SK-N-SH treated with all-trans-retinoic acid at 6 μM for 48 hours (cell line): Measurements from ENCODE around the gene GRIA4.

Experiments
- ATAC-seq: fragments of 200-7000 bp; cut with Tn5 transposase; 3 replicates; pipeline ENCODE4 v1.9.1; 2020; ENCODE audit warnings: mild to moderate bottlenecking, moderate library complexity
- ARNTL ChIP-seq: fragments of 450-650 bp; formaldehyde crosslinking; IDR thresholded peaks from 2 replicates; pipeline ENCODE4 v1.5.0; 2020; ENCODE audit warnings: low read depth, mild to moderate bottlenecking, moderate library complexity, borderline replicate concordance
- BACH2 ChIP-seq: fragments of 250-450 bp; sonication (Bioruptor Pico); IDR thresholded peaks from 2 replicates; pipeline ENCODE4 v1.9.0; 2021; ENCODE audit warnings: mild to moderate bottlenecking, borderline replicate concordance
- CSDC2 ChIP-seq: fragments of 250-450 bp; sonication (Bioruptor Pico); IDR thresholded peaks from 2 replicates; pipeline ENCODE4 v1.5.0; 2020; ENCODE audit warnings: mild to moderate bottlenecking, moderate library complexity
- ESRRG ChIP-seq: fragments of 250-450 bp; sonication (Bioruptor Pico); IDR thresholded peaks from 2 replicates; pipeline ENCODE4 v1.6.1; 2021; ENCODE audit warnings: mild to moderate bottlenecking
- GLIS3 ChIP-seq: fragments of 250-450 bp; sonication (Bioruptor Pico); IDR thresholded peaks from 2 replicates; pipeline ENCODE4 v1.5.0; 2020; ENCODE audit warnings: mild to moderate bottlenecking, moderate library complexity
- ISL1 ChIP-seq: fragments of 250-450 bp; sonication (Bioruptor Pico); IDR thresholded peaks from 2 replicates; pipeline ENCODE4 v2.1.2; 2022; ENCODE audit warnings: mild to moderate bottlenecking, moderate library complexity
- OSR1 ChIP-seq: fragments of 250-450 bp; sonication (Bioruptor Pico); IDR thresholded peaks from 2 replicates; pipeline ENCODE4 v1.8.0; 2022; ENCODE audit warnings: moderate library complexity, mild to moderate bottlenecking, inconsistent platforms
- PPARA ChIP-seq: fragments of 250-450 bp; sonication (Bioruptor Pico); IDR thresholded peaks from 2 replicates; pipeline ENCODE4 v1.5.0; 2020; ENCODE audit warnings: mild to moderate bottlenecking, borderline replicate concordance
- RARB ChIP-seq: fragments of 250-450 bp; sonication (Bioruptor Pico); IDR thresholded peaks from 2 replicates; pipeline ENCODE4 v1.8.0; 2021; ENCODE audit warnings: mild to moderate bottlenecking, moderate library complexity
- SNAI2 ChIP-seq: fragments of 250-450 bp; sonication (Bioruptor Pico); IDR thresholded peaks from 2 replicates; pipeline ENCODE4 v1.5.0; 2020; ENCODE audit warnings: mild to moderate bottlenecking, moderate library complexity
- TCF4 ChIP-seq: fragments of 250-450 bp; sonication (Bioruptor Pico); IDR thresholded peaks from 2 replicates; pipeline ENCODE4 v1.8.0; 2021; ENCODE audit warnings: mild to moderate bottlenecking, moderate library complexity, borderline replicate concordance
- TOX ChIP-seq: fragments of 250-450 bp; sonication (Bioruptor Pico); IDR thresholded peaks from 2 replicates; pipeline ENCODE4 v1.8.0; 2021; ENCODE audit warnings: mild to moderate bottlenecking, moderate library complexity, borderline replicate concordance
- ZC3H10 ChIP-seq: fragments of 250-450 bp; sonication (Bioruptor Pico); IDR thresholded peaks from 2 replicates; pipeline ENCODE4 v1.5.1; 2021; ENCODE audit warnings: mild to moderate bottlenecking, moderate library complexity
- ZFP3 ChIP-seq: fragments of 250-450 bp; sonication (Bioruptor Pico); IDR thresholded peaks from 2 replicates; pipeline ENCODE4 v1.5.0; 2020; ENCODE audit warnings: mild to moderate bottlenecking, moderate library complexity
- ZFP30 ChIP-seq: fragments of 450-650 bp; formaldehyde crosslinking; IDR thresholded peaks from 2 replicates; pipeline ENCODE4 v1.5.0; 2022; ENCODE audit warnings: mild to moderate bottlenecking, moderate library complexity
- ZNF565 ChIP-seq: fragments of 450-650 bp; formaldehyde crosslinking; conservative IDR thresholded peaks from 2 replicates; pipeline ENCODE4 v1.5.0; 2020; ENCODE audit warnings: low read depth, mild to moderate bottlenecking, moderate library complexity
- ZNF70 ChIP-seq: fragments of 450-650 bp; formaldehyde crosslinking; IDR thresholded peaks from 2 replicates; pipeline ENCODE4 v1.5.0; 2020; ENCODE audit warnings: mild to moderate bottlenecking, moderate library complexity
- ZNF8 ChIP-seq: fragments of 450-650 bp; formaldehyde crosslinking; IDR thresholded peaks from 2 replicates; pipeline ENCODE4 v1.5.0; 2020; ENCODE audit warnings: mild to moderate bottlenecking, moderate library complexity
- TF ChIP-seq, protein P1 (sequence below): fragments of 250-450 bp; sonication (Bioruptor Pico); IDR thresholded peaks from 2 replicates; pipeline ENCODE4 v1.8.0; 2021; ENCODE audit warnings: low read depth, mild to moderate bottlenecking, moderate library complexity, borderline replicate concordance
- TF ChIP-seq, protein P2 (sequence below): fragments of 250-450 bp; sonication (Bioruptor Pico); IDR thresholded peaks from 2 replicates; pipeline ENCODE4 v1.5.1; 2021; ENCODE audit warnings: mild to moderate bottlenecking, moderate library complexity
- TF ChIP-seq, protein P3 (sequence below): fragments of 250-450 bp; sonication (Bioruptor Pico); IDR thresholded peaks from 2 replicates; pipeline ENCODE4 v1.5.0; 2020; ENCODE audit warnings: mild to moderate bottlenecking, moderate library complexity
- TF ChIP-seq, protein P4 (sequence below): fragments of 250-450 bp; sonication (Bioruptor Pico); IDR thresholded peaks from 2 replicates; pipeline ENCODE4 v1.5.1; 2020; ENCODE audit warnings: low read depth, mild to moderate bottlenecking, moderate library complexity
- TF ChIP-seq, protein P5 (sequence below): fragments of 250-450 bp; sonication (Bioruptor Pico); IDR thresholded peaks from 2 replicates; pipeline ENCODE4 v1.8.0; 2020; ENCODE audit warnings: mild to moderate bottlenecking, moderate library complexity, borderline replicate concordance

Gene GRIA4

DNA sequence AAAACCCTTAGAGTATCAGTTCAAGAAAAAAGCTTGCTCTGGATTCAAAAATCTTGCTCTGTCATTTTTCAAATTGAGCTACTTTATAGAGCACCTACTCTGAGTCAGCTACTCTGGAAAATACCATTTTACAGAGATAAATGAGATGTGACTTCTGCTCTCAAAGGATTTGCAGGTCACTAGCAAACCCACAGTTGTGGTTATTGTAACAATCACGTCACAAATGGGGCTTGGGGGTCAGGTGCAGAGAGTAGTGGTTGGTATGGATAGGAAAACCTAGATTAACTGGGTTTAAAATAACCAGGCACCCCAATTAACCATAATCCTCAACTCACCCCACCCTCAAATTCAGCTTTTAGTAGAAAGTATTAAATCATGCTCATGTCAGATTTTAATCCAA is 359.9 kb downstream of the GRIA4 start:
- TF ChIP-seq, protein P1, sequence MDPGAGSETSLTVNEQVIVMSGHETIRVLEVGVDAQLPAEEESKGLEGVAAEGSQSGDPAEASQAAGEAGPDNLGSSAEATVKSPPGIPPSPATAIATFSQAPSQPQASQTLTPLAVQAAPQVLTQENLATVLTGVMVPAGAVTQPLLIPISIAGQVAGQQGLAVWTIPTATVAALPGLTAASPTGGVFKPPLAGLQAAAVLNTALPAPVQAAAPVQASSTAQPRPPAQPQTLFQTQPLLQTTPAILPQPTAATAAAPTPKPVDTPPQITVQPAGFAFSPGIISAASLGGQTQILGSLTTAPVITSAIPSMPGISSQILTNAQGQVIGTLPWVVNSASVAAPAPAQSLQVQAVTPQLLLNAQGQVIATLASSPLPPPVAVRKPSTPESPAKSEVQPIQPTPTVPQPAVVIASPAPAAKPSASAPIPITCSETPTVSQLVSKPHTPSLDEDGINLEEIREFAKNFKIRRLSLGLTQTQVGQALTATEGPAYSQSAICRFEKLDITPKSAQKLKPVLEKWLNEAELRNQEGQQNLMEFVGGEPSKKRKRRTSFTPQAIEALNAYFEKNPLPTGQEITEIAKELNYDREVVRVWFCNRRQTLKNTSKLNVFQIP (CRISPR knock-in tag) = no peak
- TF ChIP-seq ZC3H10 = peak; percentile 83
- TF ChIP-seq CSDC2 (CRISPR knock-in tag) = no peak
- no peak for TF ChIP-seq ZNF70 (CRISPR knock-in tag)
- TF ChIP-seq, protein P2, sequence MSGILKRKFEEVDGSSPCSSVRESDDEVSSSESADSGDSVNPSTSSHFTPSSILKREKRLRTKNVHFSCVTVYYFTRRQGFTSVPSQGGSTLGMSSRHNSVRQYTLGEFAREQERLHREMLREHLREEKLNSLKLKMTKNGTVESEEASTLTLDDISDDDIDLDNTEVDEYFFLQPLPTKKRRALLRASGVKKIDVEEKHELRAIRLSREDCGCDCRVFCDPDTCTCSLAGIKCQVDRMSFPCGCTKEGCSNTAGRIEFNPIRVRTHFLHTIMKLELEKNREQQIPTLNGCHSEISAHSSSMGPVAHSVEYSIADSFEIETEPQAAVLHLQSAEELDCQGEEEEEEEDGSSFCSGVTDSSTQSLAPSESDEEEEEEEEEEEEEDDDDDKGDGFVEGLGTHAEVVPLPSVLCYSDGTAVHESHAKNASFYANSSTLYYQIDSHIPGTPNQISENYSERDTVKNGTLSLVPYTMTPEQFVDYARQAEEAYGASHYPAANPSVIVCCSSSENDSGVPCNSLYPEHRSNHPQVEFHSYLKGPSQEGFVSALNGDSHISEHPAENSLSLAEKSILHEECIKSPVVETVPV (CRISPR knock-in tag) = no peak
- no peak for TF ChIP-seq OSR1 (CRISPR knock-in tag)
- no peak for TF ChIP-seq GLIS3 (CRISPR knock-in tag)
- no peak for TF ChIP-seq ZFP30 (CRISPR knock-in tag)
- peak; percentile 89; the same call in 1 of the 2 replicates for TF ChIP-seq RARB (CRISPR knock-in tag)
- TF ChIP-seq ISL1 = peak; percentile 88
- TF ChIP-seq, protein P3, sequence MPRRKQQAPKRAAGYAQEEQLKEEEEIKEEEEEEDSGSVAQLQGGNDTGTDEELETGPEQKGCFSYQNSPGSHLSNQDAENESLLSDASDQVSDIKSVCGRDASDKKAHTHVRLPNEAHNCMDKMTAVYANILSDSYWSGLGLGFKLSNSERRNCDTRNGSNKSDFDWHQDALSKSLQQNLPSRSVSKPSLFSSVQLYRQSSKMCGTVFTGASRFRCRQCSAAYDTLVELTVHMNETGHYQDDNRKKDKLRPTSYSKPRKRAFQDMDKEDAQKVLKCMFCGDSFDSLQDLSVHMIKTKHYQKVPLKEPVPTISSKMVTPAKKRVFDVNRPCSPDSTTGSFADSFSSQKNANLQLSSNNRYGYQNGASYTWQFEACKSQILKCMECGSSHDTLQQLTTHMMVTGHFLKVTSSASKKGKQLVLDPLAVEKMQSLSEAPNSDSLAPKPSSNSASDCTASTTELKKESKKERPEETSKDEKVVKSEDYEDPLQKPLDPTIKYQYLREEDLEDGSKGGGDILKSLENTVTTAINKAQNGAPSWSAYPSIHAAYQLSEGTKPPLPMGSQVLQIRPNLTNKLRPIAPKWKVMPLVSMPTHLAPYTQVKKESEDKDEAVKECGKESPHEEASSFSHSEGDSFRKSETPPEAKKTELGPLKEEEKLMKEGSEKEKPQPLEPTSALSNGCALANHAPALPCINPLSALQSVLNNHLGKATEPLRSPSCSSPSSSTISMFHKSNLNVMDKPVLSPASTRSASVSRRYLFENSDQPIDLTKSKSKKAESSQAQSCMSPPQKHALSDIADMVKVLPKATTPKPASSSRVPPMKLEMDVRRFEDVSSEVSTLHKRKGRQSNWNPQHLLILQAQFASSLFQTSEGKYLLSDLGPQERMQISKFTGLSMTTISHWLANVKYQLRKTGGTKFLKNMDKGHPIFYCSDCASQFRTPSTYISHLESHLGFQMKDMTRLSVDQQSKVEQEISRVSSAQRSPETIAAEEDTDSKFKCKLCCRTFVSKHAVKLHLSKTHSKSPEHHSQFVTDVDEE (CRISPR knock-in tag) = no peak
- TF ChIP-seq ZNF565 = no peak
- TF ChIP-seq ARNTL = no peak
- TF ChIP-seq TOX = peak; percentile 93
- TF ChIP-seq ZFP3 (CRISPR knock-in tag) = no peak
- TF ChIP-seq ZNF8 (CRISPR knock-in tag) = no peak
- TF ChIP-seq, protein P4, sequence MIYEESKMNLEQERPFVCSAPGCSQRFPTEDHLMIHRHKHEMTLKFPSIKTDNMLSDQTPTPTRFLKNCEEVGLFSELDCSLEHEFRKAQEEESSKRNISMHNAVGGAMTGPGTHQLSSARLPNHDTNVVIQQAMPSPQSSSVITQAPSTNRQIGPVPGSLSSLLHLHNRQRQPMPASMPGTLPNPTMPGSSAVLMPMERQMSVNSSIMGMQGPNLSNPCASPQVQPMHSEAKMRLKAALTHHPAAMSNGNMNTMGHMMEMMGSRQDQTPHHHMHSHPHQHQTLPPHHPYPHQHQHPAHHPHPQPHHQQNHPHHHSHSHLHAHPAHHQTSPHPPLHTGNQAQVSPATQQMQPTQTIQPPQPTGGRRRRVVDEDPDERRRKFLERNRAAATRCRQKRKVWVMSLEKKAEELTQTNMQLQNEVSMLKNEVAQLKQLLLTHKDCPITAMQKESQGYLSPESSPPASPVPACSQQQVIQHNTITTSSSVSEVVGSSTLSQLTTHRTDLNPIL (CRISPR knock-in tag) = no peak
- TF ChIP-seq BACH2 (CRISPR knock-in tag) = no peak
- no peak for TF ChIP-seq ESRRG (CRISPR knock-in tag)
- TF ChIP-seq, protein P5, sequence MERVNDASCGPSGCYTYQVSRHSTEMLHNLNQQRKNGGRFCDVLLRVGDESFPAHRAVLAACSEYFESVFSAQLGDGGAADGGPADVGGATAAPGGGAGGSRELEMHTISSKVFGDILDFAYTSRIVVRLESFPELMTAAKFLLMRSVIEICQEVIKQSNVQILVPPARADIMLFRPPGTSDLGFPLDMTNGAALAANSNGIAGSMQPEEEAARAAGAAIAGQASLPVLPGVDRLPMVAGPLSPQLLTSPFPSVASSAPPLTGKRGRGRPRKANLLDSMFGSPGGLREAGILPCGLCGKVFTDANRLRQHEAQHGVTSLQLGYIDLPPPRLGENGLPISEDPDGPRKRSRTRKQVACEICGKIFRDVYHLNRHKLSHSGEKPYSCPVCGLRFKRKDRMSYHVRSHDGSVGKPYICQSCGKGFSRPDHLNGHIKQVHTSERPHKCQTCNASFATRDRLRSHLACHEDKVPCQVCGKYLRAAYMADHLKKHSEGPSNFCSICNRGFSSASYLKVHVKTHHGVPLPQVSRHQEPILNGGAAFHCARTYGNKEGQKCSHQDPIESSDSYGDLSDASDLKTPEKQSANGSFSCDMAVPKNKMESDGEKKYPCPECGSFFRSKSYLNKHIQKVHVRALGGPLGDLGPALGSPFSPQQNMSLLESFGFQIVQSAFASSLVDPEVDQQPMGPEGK = peak; percentile 77; the same call in 1 of the 2 replicates
- TF ChIP-seq PPARA (CRISPR knock-in tag) = no peak
- TF ChIP-seq, all 23 proteins: peak for 5

DNA sequence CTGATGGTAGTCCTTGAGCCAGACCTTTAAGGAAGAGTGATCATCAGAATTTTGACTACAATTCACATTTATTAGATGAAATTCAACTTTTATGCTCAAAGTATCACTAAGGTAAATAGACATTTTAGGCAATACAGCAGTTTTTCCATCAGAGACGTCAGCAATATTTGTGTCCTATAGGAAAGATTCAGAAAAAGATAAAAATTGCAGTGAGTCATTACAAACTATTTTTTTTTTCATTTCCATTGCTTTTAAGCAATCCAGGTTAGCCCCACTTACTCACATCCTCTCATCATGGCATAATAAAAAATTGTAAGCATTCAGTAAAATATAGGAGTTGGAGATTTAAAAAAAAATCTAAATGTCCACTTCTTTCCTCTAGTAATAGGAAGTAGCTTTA is 365.3 kb downstream of the GRIA4 start:
- TF ChIP-seq ARNTL (no peak), GLIS3 (CRISPR knock-in tag) (no peak), ZC3H10 (no peak), CSDC2 (CRISPR knock-in tag) (no peak), BACH2 (CRISPR knock-in tag) (no peak), SNAI2 (CRISPR knock-in tag) (no peak), ZFP3 (CRISPR knock-in tag) (no peak), ZFP30 (CRISPR knock-in tag) (no peak), TCF4 (CRISPR knock-in tag) (no peak), TOX (no peak), ZNF8 (CRISPR knock-in tag) (no peak), PPARA (CRISPR knock-in tag) (no peak), RARB (CRISPR knock-in tag) (no peak), OSR1 (CRISPR knock-in tag) (no peak), ZNF565 (no peak)
- TF ChIP-seq, protein P5 = no peak
- TF ChIP-seq, protein P3 (CRISPR knock-in tag) = no peak
- TF ChIP-seq, protein P2 (CRISPR knock-in tag) = no peak
- no peak for ATAC-seq

More for the DNA sequence above, 359.9 kb downstream of the GRIA4 start:
- ATAC-seq = peak; percentile 89
